Cardiac fibroblast (primary cell): Measurements from ENCODE around the gene CDK19.

ENCODE experiments used
- DNase-seq, 2 donors: peaks; one replicate each; pipeline versions ENCODE4 v3.0.0 to v3.0.0-alpha.2; 2010; ENCODE audit warnings: low read depth in 2 of 2
- H3K4me3 ChIP-seq, 2 donors: replicated peaks in 1 of 2; 1 replicate in 1 of 2; 2 replicates in 1 of 2; pipeline ENCODE4 v1.5.1; 2011; ENCODE audit warnings: low read depth in 2 of 2, low read length in 2 of 2, mild to moderate bottlenecking in 2 of 2, moderate library complexity in 1 of 2
- TF ChIP-seq, protein P1 (sequence below): IDR thresholded peaks from one replicate; pipeline ENCODE4 v1.5.1; 2011; ENCODE audit warnings: low read depth, mild to moderate bottlenecking, low read length, inconsistent platforms

Gene CDK19

DNA sequence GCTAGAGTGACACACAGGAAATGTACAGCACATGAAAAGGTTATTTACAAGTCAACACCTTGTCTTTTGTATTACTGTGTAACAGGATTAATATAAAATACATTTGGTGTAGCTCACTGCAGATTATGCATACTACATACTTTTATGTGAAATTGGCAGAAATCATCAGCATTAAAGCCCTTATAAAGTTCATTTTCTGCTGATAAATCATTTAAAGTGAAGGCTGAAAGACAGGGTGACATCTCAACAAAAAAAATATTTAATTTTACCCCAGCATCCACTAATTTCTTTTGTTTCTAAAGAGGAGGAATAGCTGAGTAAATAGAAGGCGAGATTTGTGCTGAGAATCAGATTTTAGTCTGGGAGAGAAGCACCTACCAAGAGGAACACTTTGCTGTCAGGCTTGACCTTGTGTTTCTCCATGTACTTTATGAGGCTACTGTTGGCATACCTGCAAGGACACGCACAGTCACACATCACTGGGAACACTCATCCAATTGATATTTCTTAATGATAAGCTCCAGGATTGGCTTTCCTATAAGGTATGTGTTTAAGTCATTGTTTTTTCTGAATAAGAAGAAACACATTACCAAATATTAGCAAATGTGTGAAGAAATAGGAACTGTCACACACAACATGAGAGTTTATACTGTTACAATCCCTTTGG, 192.2 kb downstream of the CDK19 start:
- TF ChIP-seq, protein P1, sequence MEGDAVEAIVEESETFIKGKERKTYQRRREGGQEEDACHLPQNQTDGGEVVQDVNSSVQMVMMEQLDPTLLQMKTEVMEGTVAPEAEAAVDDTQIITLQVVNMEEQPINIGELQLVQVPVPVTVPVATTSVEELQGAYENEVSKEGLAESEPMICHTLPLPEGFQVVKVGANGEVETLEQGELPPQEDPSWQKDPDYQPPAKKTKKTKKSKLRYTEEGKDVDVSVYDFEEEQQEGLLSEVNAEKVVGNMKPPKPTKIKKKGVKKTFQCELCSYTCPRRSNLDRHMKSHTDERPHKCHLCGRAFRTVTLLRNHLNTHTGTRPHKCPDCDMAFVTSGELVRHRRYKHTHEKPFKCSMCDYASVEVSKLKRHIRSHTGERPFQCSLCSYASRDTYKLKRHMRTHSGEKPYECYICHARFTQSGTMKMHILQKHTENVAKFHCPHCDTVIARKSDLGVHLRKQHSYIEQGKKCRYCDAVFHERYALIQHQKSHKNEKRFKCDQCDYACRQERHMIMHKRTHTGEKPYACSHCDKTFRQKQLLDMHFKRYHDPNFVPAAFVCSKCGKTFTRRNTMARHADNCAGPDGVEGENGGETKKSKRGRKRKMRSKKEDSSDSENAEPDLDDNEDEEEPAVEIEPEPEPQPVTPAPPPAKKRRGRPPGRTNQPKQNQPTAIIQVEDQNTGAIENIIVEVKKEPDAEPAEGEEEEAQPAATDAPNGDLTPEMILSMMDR = no peak

DNA sequence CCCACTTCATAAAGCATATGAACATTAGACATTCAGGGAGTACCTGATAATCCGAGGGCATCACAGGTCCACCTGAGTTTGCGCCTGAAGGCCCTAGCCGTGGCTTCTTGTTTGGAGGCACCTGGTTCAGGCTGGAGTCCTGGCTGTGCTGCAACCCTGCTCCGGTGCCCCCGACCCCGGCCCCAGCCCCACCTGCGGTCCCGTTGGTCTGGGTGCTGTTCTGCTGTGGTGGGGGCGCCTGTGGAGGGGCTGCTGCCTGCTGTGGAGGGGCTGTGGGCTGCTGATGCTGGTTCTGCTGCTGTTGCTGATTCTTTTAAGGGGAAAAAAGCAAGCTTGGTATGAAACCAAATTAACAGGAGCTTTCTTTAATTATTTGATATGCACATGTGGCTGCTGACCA, 194.2 kb downstream of the CDK19 start:
- TF ChIP-seq, protein P1 = no peak
- H3K4me3 ChIP-seq = no peak overlapping the region
- no peak for DNase-seq

More for the DNA sequence above, 192.2 kb downstream of the CDK19 start:
- DNase-seq = no peak
- no peak overlapping the region for H3K4me3 ChIP-seq

DNA sequence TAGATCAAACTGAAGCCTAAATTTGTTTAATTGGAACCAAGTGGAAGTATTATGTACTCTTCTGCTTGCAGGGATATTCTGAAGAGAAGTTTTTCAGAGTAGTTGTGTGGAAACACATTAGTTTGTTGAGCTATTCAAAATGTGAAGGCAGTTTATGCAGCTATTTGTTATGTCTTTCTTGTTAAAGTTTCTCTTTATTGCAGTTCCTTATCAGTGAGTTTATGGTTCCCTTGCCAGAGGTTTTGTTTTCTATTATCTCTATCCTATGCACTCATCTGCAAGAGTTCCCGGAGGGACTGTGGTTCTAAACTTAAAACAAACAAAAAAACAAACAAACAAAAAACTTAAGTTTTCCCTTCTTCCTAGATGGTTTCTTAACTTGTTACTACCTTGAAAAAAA, 195.2 kb downstream of the CDK19 start:
- no peak for DNase-seq
- TF ChIP-seq, protein P1 = no peak
- H3K4me3 ChIP-seq = no peak overlapping the region

DNA sequence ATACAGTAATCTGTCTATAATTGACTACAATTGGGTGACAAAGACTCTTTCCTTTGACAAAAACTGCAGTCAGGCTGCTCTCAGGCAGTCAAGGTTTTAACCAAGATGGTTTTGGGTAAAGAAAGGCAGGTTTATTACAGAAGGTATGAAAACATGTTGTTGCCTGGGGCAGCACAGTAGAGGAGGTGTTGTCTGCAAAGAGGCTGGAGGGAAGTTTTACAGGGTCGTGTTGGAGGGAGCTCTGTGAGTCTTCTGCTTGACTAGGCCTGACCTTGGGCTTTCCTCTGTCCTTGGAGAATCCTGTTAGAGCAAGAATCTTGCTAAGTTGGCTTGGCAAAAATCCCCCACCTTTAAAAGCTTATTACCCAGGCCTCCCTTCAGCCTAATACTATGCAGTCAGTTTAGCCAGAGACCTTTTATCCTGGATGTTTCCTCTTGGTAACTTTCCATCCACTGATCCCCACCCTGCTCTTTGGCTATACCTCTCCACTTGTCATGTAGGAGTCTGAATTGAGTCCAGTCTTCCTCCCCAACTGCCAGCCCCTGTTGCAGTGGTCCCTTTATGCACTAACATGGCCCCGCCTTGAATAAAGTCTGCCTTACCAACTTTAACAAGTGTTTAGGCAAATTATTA, 195.9 kb downstream of the CDK19 start:
- TF ChIP-seq, protein P1 = no peak
- no peak for DNase-seq
- no peak overlapping the region for H3K4me3 ChIP-seq

DNA sequence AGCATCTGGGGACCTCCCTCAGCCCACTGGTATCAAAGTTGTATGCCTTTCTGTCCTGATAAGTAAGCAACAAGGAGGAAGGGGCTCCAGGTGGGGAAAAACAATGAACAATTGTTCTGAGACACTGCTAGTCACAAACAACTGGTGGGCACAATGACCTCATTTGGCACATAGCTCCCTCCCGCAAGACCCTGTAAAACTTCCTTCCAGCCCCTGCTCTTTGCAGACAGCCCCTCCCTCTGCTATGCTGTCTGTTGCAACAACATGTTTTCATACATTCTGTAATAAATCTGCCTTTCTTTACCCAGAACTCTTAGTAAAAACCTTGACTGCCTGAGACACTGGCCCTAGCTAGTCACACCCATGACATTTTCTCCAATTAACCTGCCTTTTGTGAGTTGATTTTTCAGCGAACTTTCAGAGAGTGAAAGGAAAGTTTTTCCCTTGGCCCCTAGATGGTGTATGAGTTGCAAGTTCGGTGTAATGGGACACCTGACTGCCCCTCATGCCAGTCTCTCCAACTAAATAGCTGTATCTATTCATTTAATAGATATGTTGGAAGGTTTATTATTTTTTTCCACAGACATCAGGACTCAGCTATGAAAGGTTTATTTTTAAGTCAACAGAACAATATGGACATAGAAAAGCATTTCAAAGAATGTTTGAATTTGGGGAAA, 196.5 kb downstream of the CDK19 start:
- DNase-seq = peak; percentile 8 to 16
- TF ChIP-seq, protein P1 = peak; percentile 13

DNA sequence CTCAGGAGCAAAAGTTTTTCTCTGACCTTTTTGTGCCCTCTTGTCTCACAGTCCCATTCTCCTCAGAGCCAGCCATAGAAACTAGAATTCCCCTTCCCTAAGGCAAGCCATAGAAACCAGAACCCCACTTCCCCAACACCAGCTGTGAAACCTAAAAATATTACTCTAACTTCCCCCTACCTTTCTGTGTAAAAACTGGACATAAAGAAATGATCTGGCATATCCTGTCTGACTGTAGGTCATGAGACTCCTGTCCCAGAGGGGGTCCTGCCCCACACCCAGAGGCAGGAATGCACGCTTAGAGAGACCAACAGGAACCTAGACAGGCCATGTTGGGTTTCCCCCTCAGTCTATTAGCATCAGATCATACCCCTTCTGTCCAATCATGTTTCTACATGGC, 198.2 kb downstream of the CDK19 start:
- TF ChIP-seq, protein P1 = no peak
- no peak for DNase-seq

More for the DNA sequence above, 196.5 kb downstream of the CDK19 start:
- no peak overlapping the region for H3K4me3 ChIP-seq

More for the DNA sequence above, 198.2 kb downstream of the CDK19 start:
- H3K4me3 ChIP-seq = no peak overlapping the region
